D721Med (cell line): ENCODE results near the gene SLC4A8.

Experiments used
- DNase-seq: peaks from one replicate; pipeline ENCODE4 v3.0.0; 2011; ENCODE audit warnings: low spot score; ENCODE audit not compliant: insufficient read length
- FAIRE-seq: peaks from 2 replicates; lab custom pipeline; 2011; peaks lifted over from hg19 to GRCh38; lab: Jason Lieb, UNC
- CTCF ChIP-seq: IDR thresholded peaks from 2 replicates; pipeline ENCODE4 v1.5.1; 2012; ENCODE audit warnings: mild to moderate bottlenecking, control low read depth; ENCODE audit not compliant: insufficient read depth; ENCODE audit errors: missing control alignments

SLC4A8 gene

GRCh38 chr12:51404627-51405026 is 20.0 kb upstream of the SLC4A8 start:
- FAIRE-seq (no peak), DNase-seq (no peak)
- TF ChIP-seq CTCF: no peak

DNA sequence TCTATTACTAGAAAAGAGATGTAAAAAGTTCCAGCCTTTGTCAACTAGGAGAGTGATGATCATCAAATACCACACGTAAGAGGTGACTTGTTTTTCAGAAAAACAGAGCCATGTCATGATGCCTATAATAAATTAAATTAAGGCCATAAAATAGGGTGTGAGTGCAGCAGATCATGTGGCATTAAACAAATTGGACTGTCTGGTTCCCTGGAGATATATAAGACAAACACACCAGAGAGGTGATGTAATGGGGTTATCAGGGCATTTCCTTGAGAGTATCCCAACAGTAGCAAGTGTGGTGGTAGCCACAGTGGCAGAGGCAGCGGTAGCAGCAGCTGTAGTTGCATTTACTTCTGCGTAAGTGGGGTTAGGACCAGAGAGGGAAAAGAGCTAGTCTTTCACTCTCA is 18.8 kb upstream of the SLC4A8 start:
- FAIRE-seq (no peak), DNase-seq (no peak)
- TF ChIP-seq CTCF: no peak

DNA sequence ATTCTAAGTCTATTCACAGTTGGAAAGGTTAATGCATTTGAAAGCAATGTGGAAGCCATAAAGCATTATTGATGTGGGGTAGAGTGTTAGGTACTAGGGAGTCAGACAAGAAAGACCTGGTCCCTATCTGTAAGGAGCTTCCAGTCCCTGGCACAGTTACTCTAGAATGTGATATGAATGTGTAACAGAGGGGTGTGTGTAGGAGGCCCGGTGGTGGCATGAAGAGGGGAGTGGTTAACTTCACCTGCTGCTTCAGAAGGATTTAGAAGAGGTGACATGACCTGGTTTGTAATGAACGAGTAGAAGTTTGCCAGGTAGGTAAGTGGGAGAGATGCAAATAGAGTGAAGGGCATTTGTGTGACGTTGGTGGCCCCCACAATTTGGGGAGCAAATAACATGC is 18.3 kb upstream of the SLC4A8 start:
- FAIRE-seq: no peak
- no peak for DNase-seq
- no peak for TF ChIP-seq CTCF

DNA sequence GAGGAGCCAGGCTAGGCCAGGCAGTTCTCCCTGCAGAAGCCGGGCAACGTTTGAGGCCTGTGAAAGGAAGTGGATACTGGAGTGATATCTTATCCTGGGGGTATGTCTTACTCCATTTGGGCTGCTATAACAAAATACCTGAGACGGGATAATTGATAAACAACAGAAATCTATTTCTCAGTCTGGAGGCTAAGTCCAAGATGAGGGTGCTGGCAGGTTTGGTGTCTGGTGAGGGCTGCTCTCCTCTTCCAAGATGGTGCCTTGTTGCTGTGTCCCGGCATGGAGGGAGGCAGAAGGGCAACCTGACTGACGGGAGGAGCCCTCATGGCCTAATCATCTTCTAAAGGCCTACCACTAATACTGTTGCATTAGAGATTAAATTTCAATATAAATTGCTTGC is 17.8 kb upstream of the SLC4A8 start:
- DNase-seq: no peak
- no peak for FAIRE-seq
- TF ChIP-seq CTCF: no peak

DNA sequence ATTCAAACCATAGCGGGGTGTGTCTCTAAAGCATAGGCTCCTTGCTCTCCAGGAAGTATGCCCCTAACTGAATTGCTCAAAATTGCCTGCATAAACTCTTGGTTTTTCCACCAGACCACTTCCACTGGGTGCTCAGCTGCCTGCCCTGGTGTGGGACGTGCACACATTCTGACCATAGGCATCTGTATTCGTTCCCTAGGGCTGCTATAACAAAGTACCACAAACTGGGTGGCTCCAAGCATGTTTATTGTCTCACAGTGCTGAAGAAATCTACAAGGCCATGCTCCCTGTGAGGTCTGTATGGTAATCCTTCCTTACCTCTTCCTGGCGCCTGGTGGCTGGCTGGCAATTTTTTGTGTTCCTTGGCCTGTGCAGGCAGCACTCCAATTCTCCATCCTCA is 17.0 kb upstream of the SLC4A8 start:
- DNase-seq (no peak), FAIRE-seq (no peak)
- no peak for TF ChIP-seq CTCF

DNA sequence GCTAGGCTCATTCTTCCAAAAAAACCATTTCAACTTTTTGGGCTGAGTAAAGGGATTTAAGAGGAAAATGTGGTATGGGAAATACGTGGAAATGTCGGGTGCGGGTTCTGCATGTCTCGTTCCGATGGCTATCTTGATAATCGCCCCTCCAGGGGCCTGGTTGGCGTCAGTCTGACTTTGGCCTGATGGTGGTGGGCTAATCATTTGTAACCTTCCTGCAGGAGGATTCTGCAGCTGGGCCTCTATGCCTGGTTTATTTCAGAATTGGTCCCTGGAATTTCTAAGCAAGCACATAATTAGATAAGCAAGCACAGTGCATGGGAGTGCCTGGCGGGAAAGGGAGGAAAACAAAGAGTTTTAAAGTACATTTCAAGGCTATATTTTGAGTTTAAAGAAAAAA is 14.8 kb upstream of the SLC4A8 start:
- no peak for FAIRE-seq
- DNase-seq: no peak
- TF ChIP-seq CTCF: no peak

- FAIRE-seq (no peak), DNase-seq (no peak)
- no peak for TF ChIP-seq CTCF
These were observed 11.5 kb upstream of the SLC4A8 start for GRCh38 chr12:51413149-51413548.
